NCI-H748 (cell line): ENCODE results near the gene TM4SF20.
A peak's percentile ranks its signal among the peaks of the same experiment; 100 is the strongest.
"Not testable (repeated sequence)": the region's sequence is repeated elsewhere in the genome, so short reads cannot be mapped to it uniquely, and the experiment has no call there.

Experiments used
- DNase-seq: peaks from one replicate; lab custom pipeline; 2025; ENCODE audit not compliant: unreplicated experiment; lab: John Stamatoyannopoulos, UW

The TM4SF20 gene

DNA sequence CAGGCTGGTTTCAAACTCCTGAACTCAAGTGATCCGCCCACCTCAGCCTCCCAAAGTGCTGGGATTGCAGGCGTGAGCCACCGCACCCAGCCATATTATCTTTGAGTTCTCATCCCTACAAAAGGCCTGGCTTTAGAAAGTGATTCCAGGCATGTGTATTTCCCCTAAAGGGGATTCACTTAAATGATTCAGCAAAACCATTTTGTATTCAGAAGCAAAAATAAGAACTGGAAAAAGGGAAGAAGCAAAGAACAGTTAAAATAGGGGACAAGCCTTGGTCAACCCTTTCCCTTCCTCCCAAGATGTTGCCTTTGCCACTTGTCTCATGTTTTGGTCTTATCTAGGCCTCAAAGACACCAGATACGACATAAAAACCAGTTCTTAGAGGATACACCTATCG lies 10.5 kb downstream of the TM4SF20 start:
- DNase-seq, result no peak

GRCh38 chr2:227367427-227367795 lies 11.7 kb downstream of the TM4SF20 start:
- no peak for DNase-seq

- DNase-seq, result no peak
Measured at GRCh38 chr2:227366769-227367426, 12.2 kb downstream of the TM4SF20 start.

DNA sequence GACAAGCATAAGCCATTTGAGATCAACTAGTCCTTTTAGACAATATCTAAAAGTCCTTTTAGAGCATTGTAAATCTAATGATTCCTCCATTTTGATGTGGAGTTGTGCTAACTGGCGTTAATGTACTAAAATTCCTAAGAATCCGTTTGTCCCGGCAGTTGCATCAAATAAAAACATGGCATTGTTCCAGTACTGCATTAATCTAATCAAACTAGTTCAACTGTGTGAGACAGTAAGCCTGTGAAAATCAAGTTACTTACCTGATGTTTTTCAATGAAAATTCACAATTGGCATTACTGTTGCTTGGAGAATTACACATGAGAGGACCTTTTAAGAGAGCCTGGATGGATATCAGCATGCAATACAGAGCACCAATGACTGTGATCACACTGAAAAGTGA lies 13.3 kb downstream of the TM4SF20 start:
- no peak for DNase-seq

- not testable (repeated sequence) for DNase-seq
Measured at GRCh38 chr2:227364585-227365263, 14.4 kb downstream of the TM4SF20 start.

- DNase-seq, result no peak
Measured at GRCh38 chr2:227363756-227364155, 15.3 kb downstream of the TM4SF20 start.

DNA sequence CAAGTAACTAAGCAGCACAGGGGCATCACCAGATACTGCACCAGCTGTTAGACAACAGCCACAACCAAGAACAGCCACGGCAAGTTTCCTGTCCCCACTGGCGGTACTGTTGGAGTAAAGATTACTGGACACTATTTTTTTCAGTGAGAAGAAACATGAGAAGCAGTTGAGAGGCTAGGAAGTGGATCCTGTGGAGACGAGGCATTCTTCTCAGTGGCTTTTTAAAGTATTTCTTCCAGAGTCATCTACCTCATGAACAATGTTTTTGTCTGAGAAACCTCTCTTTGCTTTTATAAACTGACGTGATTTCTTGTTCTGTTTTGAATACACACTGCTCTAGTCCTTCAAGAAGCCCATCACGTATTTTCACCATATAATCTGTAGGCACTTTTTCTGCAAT lies 18.8 kb downstream of the TM4SF20 start:
- no peak for DNase-seq

GRCh38 chr2:227351639-227352038 lies 27.5 kb downstream of the TM4SF20 start:
- no peak for DNase-seq

GRCh38 chr2:227349989-227350612 lies 29.0 kb downstream of the TM4SF20 start:
- no peak for DNase-seq

DNA sequence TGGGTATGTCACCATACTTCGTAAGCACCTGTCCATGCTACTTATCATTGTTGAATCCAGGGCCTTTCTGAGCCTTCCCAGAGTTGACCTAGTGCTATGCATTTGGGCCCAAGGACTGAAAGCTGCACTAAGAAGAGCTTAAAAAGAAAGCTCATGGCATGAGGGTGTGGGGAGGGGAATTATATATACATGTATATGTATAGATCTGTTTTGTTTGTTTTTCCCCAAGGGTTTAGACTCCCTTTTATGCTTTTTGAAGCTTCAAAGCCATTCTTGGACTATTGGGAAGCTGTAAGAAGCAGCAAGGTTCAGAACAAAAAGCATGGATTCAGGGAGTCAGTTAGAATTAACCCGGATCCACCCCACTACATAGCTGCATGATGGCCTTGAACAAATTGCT lies 30.8 kb downstream of the TM4SF20 start:
- no peak for DNase-seq

- no peak for DNase-seq
Measured at GRCh38 chr2:227347117-227347516, 32.0 kb downstream of the TM4SF20 start.

DNA sequence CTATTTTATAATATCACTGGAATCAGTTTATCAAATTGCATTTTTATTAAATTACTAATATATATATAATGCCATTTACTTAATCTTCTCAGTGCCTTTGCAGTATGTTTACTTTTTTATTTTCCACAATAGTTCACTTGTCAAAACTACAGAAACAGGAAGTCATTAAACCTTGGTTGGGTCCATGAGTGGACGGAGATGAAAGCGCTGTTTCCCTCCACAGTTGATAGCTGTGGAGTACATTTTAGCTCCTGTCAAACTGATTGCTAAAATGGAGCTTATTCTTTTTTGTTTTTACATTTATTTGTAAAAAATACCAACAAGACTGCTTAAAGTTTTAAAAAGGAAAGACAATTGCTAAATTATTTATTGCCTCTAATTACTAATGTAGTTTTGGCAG lies 34.9 kb downstream of the TM4SF20 start:
- no peak for DNase-seq

- no peak for DNase-seq
Measured at GRCh38 chr2:227341553-227341952, 37.6 kb downstream of the TM4SF20 start.

DNA sequence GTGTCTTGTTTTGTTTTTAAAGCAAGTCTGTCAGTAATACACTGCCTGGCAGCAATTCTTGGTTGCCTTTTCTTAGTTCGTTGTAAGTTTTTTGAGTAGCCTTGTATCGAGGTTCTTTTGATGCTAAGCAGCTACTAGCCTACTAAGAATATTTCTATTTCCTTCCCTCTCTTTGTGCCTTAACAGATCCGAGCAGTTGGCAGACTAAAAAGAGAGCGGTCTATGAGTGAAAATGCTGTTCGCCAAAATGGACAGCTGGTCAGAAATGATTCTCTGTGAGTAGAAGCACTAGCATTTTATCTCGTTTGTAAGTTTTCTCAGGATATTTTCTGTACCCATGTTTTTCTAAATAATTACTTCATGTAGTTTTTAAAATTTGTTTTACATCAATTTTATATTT lies 39.0 kb downstream of the TM4SF20 start:
- DNase-seq, result no peak

DNA sequence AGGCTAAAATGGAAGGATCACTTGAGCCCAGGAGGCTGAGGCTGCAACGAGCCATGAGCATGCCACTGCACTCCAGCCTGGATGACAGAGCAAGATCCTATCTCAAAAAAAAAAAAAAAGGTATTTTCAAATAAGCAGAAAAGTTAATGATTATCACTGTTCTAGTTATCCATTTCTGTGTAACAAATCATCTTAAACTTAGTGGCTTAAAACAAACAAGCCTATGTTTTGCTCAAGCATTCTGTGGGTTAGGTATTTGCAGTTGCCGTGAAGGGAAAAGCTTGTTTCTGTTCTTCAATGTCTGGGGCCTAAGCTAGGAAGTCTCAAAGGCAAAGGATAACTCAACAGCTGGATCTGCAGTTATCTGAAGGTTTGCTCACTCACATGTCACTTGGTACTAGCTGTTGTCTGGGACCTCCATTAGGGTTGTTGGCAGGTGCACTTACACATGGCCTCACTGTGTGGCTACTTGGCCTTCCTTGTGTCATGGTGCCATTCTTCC lies 40.0 kb downstream of the TM4SF20 start:
- DNase-seq, result no peak

- DNase-seq, result no peak
Measured at GRCh38 chr2:227337442-227337841, 41.7 kb downstream of the TM4SF20 start.

- no peak for DNase-seq
Measured at GRCh38 chr2:227335713-227336112, 43.4 kb downstream of the TM4SF20 start.

- no peak for DNase-seq
Measured at GRCh38 chr2:227326783-227327182, 52.3 kb downstream of the TM4SF20 start.

DNA sequence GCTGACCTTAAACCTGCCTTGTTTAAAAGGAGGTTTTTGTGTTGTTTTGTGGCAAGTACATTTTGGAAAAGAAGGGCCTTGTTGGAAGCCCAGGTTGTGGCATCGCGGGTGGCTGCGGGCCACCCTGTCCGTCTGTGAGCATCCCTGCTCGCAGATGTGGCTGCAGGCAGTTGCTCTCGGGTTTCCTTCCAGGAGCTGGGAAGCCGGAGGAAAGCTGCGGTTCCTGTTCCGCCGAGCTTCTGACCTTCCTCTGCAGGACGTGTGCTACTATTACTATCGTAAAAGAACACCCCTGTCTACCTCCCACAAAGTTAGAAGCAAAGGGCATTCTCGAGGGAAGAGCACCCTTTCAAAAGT lies 53.3 kb downstream of the TM4SF20 start:
- peak; percentile 69 for DNase-seq

DNA sequence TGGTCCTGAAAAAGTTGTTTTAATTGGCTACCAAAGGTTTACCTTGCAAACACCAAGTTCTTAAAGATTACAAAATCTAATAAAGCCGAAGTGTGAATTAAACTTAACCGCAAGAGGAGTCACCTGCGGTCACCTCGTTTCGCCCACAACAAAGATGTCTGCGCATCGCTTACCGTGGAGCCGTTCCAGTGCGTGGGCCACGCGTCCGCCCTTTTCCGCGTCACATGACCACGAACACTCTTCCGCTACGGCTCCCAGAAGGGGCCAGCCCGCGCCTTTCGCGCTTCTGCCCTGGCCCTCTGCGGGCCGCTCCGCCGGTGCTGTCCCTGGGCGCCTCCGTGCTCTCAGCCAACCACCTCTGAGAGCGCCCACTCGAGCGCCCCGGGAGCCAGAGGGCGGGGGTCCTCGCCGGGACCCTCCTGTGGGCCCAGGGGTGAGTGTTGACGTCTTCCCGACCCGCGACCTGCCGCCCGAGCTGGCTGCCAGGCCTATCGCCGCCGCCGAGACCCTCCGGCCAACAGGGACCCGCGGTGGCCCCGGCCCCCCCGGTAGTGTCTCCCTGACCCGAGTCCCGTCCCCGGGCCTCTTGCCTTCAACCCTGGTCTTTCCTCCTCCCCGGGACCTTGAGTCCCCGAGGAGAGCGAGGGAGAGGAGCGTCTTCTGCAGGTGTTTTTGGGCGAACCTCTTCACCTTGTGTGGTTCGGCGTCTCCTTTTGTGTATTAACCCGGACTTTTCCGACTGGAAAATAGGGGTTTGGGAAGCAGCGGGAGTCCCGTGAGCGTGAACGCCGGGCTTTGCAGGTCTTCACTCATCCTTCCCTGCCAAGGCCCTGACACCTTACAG lies 53.9 kb downstream of the TM4SF20 start, which contains the start of gene MFF:
MFF (plus strand) TSS at position 257 of the 844 bp plus-strand sequence. CDS start 5,415 bp downstream, outside the sequence.
- DNase-seq, result peak; percentile 96

DNA sequence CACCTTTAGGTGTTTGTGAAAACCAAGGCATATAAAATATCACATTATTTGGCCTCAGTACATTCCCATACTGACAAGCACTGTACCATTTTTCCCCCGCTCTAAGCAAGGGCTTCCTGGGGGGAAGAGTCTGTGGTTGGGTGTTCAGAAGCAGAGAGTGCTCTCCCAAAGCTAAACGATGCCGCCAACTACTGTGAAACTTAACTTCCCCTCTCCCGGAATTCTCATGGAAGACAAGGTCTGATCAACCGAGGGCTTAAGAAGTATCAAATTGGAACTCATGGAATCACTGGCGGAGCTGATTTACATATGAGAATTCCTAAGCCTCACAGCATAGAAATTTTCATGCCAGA lies 54.5 kb downstream of the TM4SF20 start:
- DNase-seq, result no peak
